IMR-90 (cell line): ENCODE results near the gene EFEMP2. TPM values are rescaled to one million over a fixed set of nuclear protein-coding genes. Genes with fewer than 3 reads are reported as not detected.

Experiments
- ATAC-seq: fragments of 200-7000 bp; cut with Tn5 transposase; 2 replicates; pipeline ENCODE4 v1.9.1; 2020; ENCODE audit warnings: low read depth, mild to moderate bottlenecking, moderate library complexity
- BruUV-seq: library from RNA; stranded (reverse); fragments of 400-500 nt; replicated peaks from 2 replicates; lab custom pipeline; 2021; lab: Mats Ljungman, UMichigan
- CTCF ChIA-PET: fragments of 300-600 bp; formaldehyde crosslinking; extraction: SDS; loops from one replicate; lab custom pipeline; 2021; ENCODE audit warnings: antibody characterized with exemption; lab: Yijun Ruan, JAX
- POLR2A ChIA-PET: fragments of 300-600 bp; sonication (Branson Sonifier 250); formaldehyde crosslinking; loops from one replicate; lab custom pipeline; 2022; ENCODE audit warnings: antibody characterized with exemption; ENCODE audit not compliant: unreplicated experiment; lab: Charles Lee
- DNase-seq: peaks from one replicate; pipeline ENCODE4 v3.0.0; 2013
- H2AFZ ChIP-seq: replicated peaks from 2 replicates; pipeline ENCODE3; 2013; ENCODE audit warnings: low read length, mild to moderate bottlenecking; ENCODE audit not compliant: poor library complexity
- H2AK5ac ChIP-seq: 2 replicates; pipeline ENCODE4 v1.6.1; 2013; ENCODE audit warnings: low read depth, low read length, inconsistent platforms
- H2AK9ac ChIP-seq: replicated peaks from 2 replicates; pipeline ENCODE3; 2013; ENCODE audit warnings: mild to moderate bottlenecking, low read depth, low read length, moderate library complexity; ENCODE audit not compliant: poor library complexity
- H2BK120ac ChIP-seq: 2 replicates; pipeline ENCODE4 v1.6.1; 2013; ENCODE audit warnings: low read depth, low read length, inconsistent platforms
- H2BK15ac ChIP-seq: 3 replicates; pipeline ENCODE4 v1.6.1; 2013; ENCODE audit warnings: low read depth, low read length, inconsistent platforms
- H2BK20ac ChIP-seq: 2 replicates; pipeline ENCODE4 v1.6.1; 2013; ENCODE audit warnings: low read depth, mild to moderate bottlenecking, inconsistent platforms, low read length, moderate library complexity
- H2BK5ac ChIP-seq: 2 replicates; pipeline ENCODE4 v1.6.1; 2013; ENCODE audit warnings: mild to moderate bottlenecking, low read depth, low read length, inconsistent platforms; ENCODE audit not compliant: poor library complexity, severe bottlenecking
- H3K14ac ChIP-seq: replicated peaks from 2 replicates; pipeline ENCODE4 v1.6.1; 2013; ENCODE audit warnings: low read depth, low read length, inconsistent platforms
- H3K18ac ChIP-seq: 2 replicates; pipeline ENCODE4 v1.6.1; 2013; ENCODE audit warnings: low read depth, low read length, control low read depth
- H3K23ac ChIP-seq: 2 replicates; pipeline ENCODE4 v1.6.1; 2013; ENCODE audit warnings: low read depth, low read length, inconsistent platforms
- H3K27ac ChIP-seq: 2 replicates; pipeline ENCODE4 v1.5.1; 2013; ENCODE audit warnings: mild to moderate bottlenecking, control low read depth, low read length; ENCODE audit not compliant: insufficient read depth
- H3K27me3 ChIP-seq: 2 replicates; pipeline ENCODE4 v1.6.1; 2013; ENCODE audit warnings: low read length; ENCODE audit not compliant: control insufficient read depth, insufficient read depth
- H3K36me3 ChIP-seq: 2 replicates; pipeline ENCODE4 v1.6.1; 2013; ENCODE audit warnings: low read length, mixed read lengths; ENCODE audit not compliant: control insufficient read depth, insufficient read depth
- H3K4ac ChIP-seq: 2 replicates; pipeline ENCODE4 v1.6.1; 2013; ENCODE audit warnings: low read depth, low read length, inconsistent platforms
- H3K4me1 ChIP-seq: 2 replicates; pipeline ENCODE4 v1.6.1; 2013; ENCODE audit warnings: low read length, mixed read lengths; ENCODE audit not compliant: control insufficient read depth, insufficient read depth
- H3K4me2 ChIP-seq: 2 replicates; pipeline ENCODE4 v1.6.1; 2013; ENCODE audit warnings: low read depth, mild to moderate bottlenecking, control low read depth, low read length, moderate library complexity
- H3K4me3 ChIP-seq: 2 replicates; pipeline ENCODE4 v1.5.1; 2013; ENCODE audit warnings: low read depth, mild to moderate bottlenecking, control low read depth, low read length, moderate library complexity; ENCODE audit not compliant: insufficient read depth
- H3K56ac ChIP-seq: 2 replicates; pipeline ENCODE4 v1.6.1; 2013; ENCODE audit warnings: low read length, inconsistent platforms; ENCODE audit not compliant: insufficient read depth; ENCODE audit errors: extremely low read depth
- H3K79me1 ChIP-seq, 2 experiments: 2 replicates each; pipeline ENCODE4 v1.6.1; 2013; ENCODE audit warnings: low read length in 2 of 2, inconsistent platforms in 1 of 2, low read depth in 1 of 2
- H3K9ac ChIP-seq: 2 replicates; pipeline ENCODE4 v1.6.1; 2013; ENCODE audit warnings: low read depth, low read length, control low read depth
- H3K9me1 ChIP-seq: 2 replicates; pipeline ENCODE4 v1.6.1; 2013; ENCODE audit warnings: low read length, inconsistent platforms; ENCODE audit not compliant: insufficient read depth
- H3K9me3 ChIP-seq: 2 replicates; pipeline ENCODE4 v1.6.1; 2013; ENCODE audit warnings: low read length; ENCODE audit not compliant: control insufficient read depth, insufficient read depth
- H4K20me1 ChIP-seq: 2 replicates; pipeline ENCODE4 v1.6.1; 2013; ENCODE audit warnings: low read length, inconsistent platforms; ENCODE audit not compliant: insufficient read depth
- H4K5ac ChIP-seq: 2 replicates; pipeline ENCODE4 v1.6.1; 2013; ENCODE audit warnings: mild to moderate bottlenecking, low read depth, low read length, control low read depth
- H4K8ac ChIP-seq, 2 experiments: 2 replicates each; pipeline ENCODE4 v1.6.1; 2013; ENCODE audit warnings: low read depth in 2 of 2, low read length in 2 of 2, control low read depth in 1 of 2, inconsistent platforms in 1 of 2
- H4K91ac ChIP-seq: 2 replicates; pipeline ENCODE4 v1.6.1; 2013; ENCODE audit warnings: low read depth, low read length, inconsistent platforms; ENCODE audit not compliant: insufficient read depth
- BHLHE40 ChIP-seq: fragments of 150-350 bp; IDR thresholded peaks from 2 replicates; pipeline ENCODE4 v1.6.1; 2016; ENCODE audit warnings: mild to moderate bottlenecking, low read depth, low read length
- CHD1 ChIP-seq: IDR thresholded peaks from 2 replicates; pipeline ENCODE4 v1.6.1; 2012; ENCODE audit warnings: low read depth, low read length, improper control_type of control experiment
- MAFK ChIP-seq: IDR thresholded peaks from 2 replicates; pipeline ENCODE4 v1.6.1; 2012; ENCODE audit warnings: low read depth, low read length, improper control_type of control experiment
- MAZ ChIP-seq: IDR thresholded peaks from 2 replicates; pipeline ENCODE4 v1.6.1; 2012; ENCODE audit warnings: low read depth, mild to moderate bottlenecking, low read length, improper control_type of control experiment, moderate library complexity, borderline replicate concordance
- RCOR1 ChIP-seq: IDR thresholded peaks from 2 replicates; pipeline ENCODE4 v1.6.1; 2012; ENCODE audit warnings: mild to moderate bottlenecking, low read length, improper control_type of control experiment; ENCODE audit not compliant: insufficient replicate concordance
- RFX5 ChIP-seq: IDR thresholded peaks from 2 replicates; pipeline ENCODE4 v1.8.0; 2012; ENCODE audit warnings: low read depth, mild to moderate bottlenecking, low read length, moderate library complexity
- WGBS, 2 experiments: methylation state at CpG; one replicate each; pipeline versions ENCODE4 v1.1.5 to v1.1.7; 2013; ENCODE audit warnings: missing lambda C conversion rate in 2 of 2; ENCODE audit not compliant: insufficient read length in 1 of 2; ENCODE audit errors: extremely low coverage in 2 of 2; 5-methylcytosine and 5-hydroxymethylcytosine counted together
- dilution Hi-C: fragments of 300-500 bp; cut with HindIII; formaldehyde crosslinking; loops from one replicate; pipeline ENCODE4 v1.14.3; 2018; ENCODE audit warnings: low sequenced_read_pairs; ENCODE audit not compliant: unreplicated experiment
- in situ Hi-C: fragments of 300-500 bp; cut with MboI; formaldehyde crosslinking; loops from 3 replicates; pipeline ENCODE4 v1.14.3; 2019; ENCODE audit warnings: low sequenced_read_pairs, inconsistent platforms, mixed read lengths
- intact Hi-C: fragments of 100-400 bp; cut with micrococcal nuclease; formaldehyde crosslinking; loops from 2 replicates; pipeline ENCODE4 v1.10.0; 2022
- polyA plus RNA-seq, 3 experiments: library from polyadenylated mRNA; depleted of rRNA; stranded (reverse); fragments of >200 nt; gene quantifications; 2 replicates each; pipeline ENCODE4 v1.2.3, GENCODE V29; 2012; ENCODE audit warnings: low replicate concordance in 1 of 3
- total RNA-seq: library from RNA; depleted of rRNA; stranded (reverse); fragments of >200 nt; gene quantifications from 2 replicates; pipeline ENCODE4 v1.2.3, GENCODE V29; 2012
- TF ChIP-seq, protein P1 (sequence below): fragments of 150-350 bp; IDR thresholded peaks from 2 replicates; pipeline ENCODE4 v1.6.1; 2017; ENCODE audit warnings: mild to moderate bottlenecking, antibody characterized with exemption, low read length, low read depth
- TF ChIP-seq, protein P2 (sequence below): fragments of 150-350 bp; IDR thresholded peaks from 2 replicates; pipeline ENCODE4 v1.6.1; 2016; ENCODE audit warnings: low read depth, mild to moderate bottlenecking, low read length, moderate library complexity, borderline replicate concordance

Gene EFEMP2
- total and polyA plus RNA-seq, 2 of the 4 experiments (the other 2 are of a cell fraction) = 62.7 to 431 TPM

DNA sequence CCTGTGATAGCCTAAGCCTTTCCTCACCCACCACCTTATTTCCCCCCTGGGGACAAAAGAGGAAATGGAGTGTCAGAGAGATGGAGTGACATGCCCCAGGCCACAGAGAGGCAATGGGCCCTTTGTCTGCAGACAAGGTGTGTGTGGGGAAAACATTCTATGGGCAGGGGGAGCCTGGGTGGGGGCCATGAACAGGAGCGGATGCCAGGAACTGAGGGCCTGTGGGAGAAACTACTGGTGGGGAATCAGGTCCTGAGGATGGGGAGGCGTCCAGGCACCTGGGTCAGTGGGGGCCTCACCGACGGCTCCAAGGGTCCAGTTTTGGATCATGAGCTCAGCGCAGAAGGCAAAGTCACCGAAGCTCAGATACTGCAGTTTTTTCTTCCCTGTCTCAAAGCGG is 12.6 kb upstream of the EFEMP2 start:
- Histone ChIP-seq H2AK9ac (no peak overlapping the region), H2BK20ac (no peak overlapping the region), H2BK15ac (no peak overlapping the region), H2AFZ (no peak overlapping the region), H4K20me1 (peaks cover 21% of the 10 kb centered on the region), H3K4me2 (no peak overlapping the region), H4K5ac (no peak overlapping the region), H3K4me1 (peaks cover 9% of the 10 kb centered on the region), H3K36me3 (peaks cover 40% of the 10 kb centered on the region), H3K9ac (no peak overlapping the region), H3K27me3 (no peaks in the 10 kb centered on the region), H3K18ac (no peak overlapping the region), H3K9me3 (no peaks in the 10 kb centered on the region), H4K8ac (no peak overlapping the region), H4K91ac (no peak overlapping the region), H3K9me1 (peaks cover 5% of the 10 kb centered on the region; the same call in 1 of the 2 replicates), H3K4me3 (no peak overlapping the region), H3K23ac (no peak overlapping the region), H3K27ac (no peak overlapping the region), H2BK120ac (no peak overlapping the region), H2BK5ac (no peak overlapping the region), H3K14ac (no peak overlapping the region), H3K56ac (no peak overlapping the region), H2AK5ac (no peak overlapping the region), H3K4ac (no peak overlapping the region), H3K79me1 (peaks cover 9 to 58% of the 10 kb centered on the region in 2 experiments)
- WGBS, 2 experiments = 90% methylated on average over 6 of the region's 7 CpGs; no CpG with 5 or more reads in 1 of the 2 experiments
- no peak for ATAC-seq
- ChIA-PET CTCF (interaction anchor here (0.6 to 1.5 kb wide), 10 partner anchors 11 to 100 kb away, joined by 3 to 14 read pairs (median 4); partner anchors contain the start of genes EFEMP2 and MUS81), POLR2A (interaction anchor here (0.6 to 0.7 kb wide), 2 partner anchors 15 to 29 kb away, joined by 3 to 15 read pairs; partner anchors contain the start of gene FOSL1)
- no peak for DNase-seq
- dilution Hi-C loops (no loop called here), in situ Hi-C loops (no loop called here), intact Hi-C loops (no loop called here)
- TF ChIP-seq RFX5 (no peak), MAZ (no peak), RCOR1 (no peak), BHLHE40 (no peak), CHD1 (no peak), MAFK (no peak)
- TF ChIP-seq, protein P1, sequence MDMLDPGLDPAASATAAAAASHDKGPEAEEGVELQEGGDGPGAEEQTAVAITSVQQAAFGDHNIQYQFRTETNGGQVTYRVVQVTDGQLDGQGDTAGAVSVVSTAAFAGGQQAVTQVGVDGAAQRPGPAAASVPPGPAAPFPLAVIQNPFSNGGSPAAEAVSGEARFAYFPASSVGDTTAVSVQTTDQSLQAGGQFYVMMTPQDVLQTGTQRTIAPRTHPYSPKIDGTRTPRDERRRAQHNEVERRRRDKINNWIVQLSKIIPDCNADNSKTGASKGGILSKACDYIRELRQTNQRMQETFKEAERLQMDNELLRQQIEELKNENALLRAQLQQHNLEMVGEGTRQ = no peak
- TF ChIP-seq, protein P2, sequence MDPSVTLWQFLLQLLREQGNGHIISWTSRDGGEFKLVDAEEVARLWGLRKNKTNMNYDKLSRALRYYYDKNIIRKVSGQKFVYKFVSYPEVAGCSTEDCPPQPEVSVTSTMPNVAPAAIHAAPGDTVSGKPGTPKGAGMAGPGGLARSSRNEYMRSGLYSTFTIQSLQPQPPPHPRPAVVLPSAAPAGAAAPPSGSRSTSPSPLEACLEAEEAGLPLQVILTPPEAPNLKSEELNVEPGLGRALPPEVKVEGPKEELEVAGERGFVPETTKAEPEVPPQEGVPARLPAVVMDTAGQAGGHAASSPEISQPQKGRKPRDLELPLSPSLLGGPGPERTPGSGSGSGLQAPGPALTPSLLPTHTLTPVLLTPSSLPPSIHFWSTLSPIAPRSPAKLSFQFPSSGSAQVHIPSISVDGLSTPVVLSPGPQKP = no peak
- BruUV-seq = no TSS peak
